Measurements from ENCODE around the gene TTBK1.
"Not testable (repeated sequence)": the region's sequence is repeated elsewhere in the genome, so short reads cannot be mapped to it uniquely, and the experiment has no call there.

TTBK1 gene

DNA sequence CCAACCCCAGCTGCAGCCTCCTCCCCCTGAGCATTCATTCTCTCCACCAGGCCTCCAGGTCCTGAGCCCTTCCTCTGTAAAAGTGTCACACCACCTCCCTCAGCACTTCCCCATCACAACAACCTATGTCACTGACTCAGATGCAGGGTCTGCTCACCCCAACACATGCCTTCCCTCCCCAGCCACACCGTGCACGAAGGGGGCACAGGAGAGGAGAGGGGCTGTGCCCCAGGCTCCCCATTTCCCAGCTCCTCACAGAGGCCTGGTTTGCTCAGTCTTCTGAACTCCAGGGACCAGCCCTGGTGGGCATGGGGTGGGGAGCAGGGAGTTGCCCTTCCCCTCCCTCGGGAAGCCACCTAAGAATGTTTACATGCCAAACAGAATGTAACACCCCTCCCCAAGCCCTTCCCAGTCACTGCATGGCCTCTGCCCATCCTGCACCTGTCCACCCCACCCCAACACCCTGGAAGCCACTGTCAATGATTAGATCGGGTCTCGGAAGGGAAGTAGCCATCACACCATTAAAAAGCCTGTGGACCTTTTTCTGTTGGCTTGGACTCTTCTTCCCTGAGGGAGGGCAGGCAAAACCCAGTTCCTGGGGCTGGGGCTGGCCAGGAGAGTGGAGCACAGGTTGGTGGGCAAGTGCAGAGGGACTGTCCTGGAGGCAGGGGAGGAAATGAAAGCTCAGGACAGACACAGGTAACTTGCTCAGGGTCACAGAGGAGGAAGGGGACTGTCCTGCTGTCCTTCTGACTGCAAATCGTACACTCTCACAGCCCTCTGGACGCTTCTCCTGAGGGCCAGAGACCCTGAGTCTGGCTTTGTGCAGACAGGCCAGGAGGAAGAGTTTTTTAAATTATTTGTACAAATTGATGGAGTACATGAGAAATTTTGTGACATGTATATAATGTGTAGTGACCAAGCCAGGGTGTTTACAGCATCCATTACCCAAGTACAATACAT, 44.7 kb downstream of the TTBK1 start:
- DNase-seq (ENCODE audit: low read depth) = no peak

DNA sequence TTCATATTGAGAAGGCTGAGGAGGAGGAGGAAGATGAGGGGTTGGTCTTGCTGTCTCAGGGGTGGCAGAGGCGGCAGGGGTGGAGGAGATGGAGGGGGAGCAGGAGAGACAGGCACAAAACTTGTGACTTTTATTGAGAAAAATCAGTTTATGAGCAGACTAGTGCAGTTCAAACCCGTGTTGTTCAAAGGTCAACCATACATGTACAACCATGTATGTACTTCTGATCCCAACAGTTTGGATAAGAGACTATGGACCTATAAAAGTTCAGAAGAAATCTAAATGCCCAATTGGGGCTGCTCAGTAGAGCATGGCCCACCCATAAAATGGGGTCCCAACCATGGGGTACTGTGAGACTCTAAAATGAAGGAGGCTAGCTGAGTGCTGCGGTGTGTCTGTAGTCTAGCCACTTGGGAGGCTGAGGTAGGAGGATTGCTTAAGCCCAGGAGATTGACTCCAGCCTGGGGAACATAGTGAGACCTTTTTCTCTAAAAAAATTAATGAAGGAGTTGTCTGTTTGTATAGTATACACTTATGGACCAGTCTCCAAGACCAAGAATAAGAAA, 47.1 kb downstream of the TTBK1 start:
- no peak for DNase-seq (ENCODE audit: low read depth)

DNA sequence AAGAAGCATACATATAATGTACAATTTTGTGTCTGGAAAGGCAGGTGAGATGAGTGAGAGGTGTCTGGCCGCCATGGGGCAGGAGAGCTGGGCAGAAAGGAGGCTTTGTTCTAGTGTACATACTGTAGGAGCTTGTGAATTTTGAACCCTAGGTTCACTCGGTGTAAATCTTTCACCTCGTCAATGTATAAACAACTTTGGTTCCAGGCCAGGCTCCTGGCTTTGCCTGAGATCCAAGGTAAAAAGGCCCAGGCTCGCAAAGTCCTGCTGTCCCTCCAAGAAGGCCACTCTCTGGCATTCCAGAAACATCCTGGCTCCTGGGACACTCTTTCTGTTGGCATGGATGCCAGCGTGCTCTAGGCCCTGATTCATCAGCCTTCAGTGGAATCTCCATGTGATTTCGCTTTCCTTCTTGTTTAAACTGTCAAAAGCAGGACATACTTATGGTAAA, 47.6 kb downstream of the TTBK1 start:
- no peak for DNase-seq (ENCODE audit: low read depth)

- no peak for DNase-seq (ENCODE audit: low read depth)
Observed at GRCh38 chr6:43291708-43292107, 48.4 kb downstream of the TTBK1 start.

- DNase-seq (ENCODE audit: low read depth) = no peak
Observed at GRCh38 chr6:43292341-43292740, 49.1 kb downstream of the TTBK1 start.

- no peak for DNase-seq (ENCODE audit: low read depth)
Observed at GRCh38 chr6:43292763-43293318, 49.6 kb downstream of the TTBK1 start.

GRCh38 chr6:43293698-43294097, 50.4 kb downstream of the TTBK1 start:
- DNase-seq (ENCODE audit: low read depth) = no peak

GRCh38 chr6:43294536-43294935, 51.3 kb downstream of the TTBK1 start:
- no peak for DNase-seq (ENCODE audit: low read depth)

DNA sequence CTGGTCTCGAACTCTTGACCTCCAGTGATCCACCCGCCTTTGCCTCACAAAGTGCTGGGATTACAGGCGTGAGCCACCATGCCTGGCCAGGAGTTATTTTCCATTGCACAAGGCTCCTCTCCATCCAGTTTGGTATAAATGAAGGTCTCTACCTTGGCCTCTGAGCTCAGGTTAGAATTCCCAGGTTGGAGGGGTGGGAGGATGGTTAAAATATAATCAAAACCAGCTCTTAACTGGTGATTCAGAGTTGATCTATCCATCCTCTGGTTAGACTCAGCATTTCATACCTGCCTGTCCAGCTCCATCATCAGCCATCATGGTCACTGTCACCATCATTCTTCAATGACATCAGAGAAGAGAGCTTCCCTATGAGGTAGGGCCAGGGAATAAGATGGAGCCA, 52.2 kb downstream of the TTBK1 start:
- no peak for DNase-seq (ENCODE audit: low read depth)

- DNase-seq (ENCODE audit: low read depth) = no peak
Observed at GRCh38 chr6:43296780-43297497, 53.7 kb downstream of the TTBK1 start.

GRCh38 chr6:43297644-43298564, 54.6 kb downstream of the TTBK1 start, which contains the start of gene SLC22A7:
SLC22A7 (plus strand) TSS chr6:43298260; CDS start chr6:43298359, 99 bp downstream.
- no peak for DNase-seq (ENCODE audit: low read depth)

DNA sequence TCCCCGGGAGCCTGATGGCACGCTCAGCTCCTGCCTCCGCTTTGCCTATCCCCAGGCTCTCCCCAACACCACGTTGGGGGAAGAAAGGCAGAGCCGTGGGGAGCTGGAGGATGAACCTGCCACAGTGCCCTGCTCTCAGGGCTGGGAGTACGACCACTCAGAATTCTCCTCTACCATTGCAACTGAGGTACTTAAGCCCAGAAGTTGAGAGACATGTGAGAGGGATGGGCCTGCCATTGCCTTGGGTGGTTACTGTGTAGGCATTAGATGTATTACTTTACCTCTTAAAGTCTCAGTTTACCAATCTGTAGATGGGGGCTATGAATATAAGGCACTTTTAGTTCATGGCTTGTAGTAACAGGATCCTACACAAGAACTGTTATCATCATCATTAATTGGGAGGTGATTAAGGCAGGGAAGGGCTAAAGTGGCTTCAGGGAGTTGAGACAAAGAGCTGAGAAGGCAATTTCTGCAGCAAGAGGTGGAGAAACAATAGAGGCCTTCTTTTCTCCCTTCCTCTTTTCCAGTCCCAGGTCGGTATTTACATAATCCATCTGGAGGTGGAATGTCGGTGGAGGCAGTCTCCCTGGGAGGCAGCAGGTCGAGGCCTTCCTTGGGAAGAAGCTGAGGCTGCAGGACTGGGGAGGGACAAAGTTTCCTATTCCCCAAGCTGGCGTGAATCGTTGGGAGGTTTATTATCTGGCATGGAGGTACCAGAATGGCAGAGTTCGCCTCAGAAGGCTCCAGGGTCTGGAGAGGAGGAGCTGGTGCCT, 55.5 kb downstream of the TTBK1 start:
- DNase-seq (ENCODE audit: low read depth) = no peak

GRCh38 chr6:43299338-43300293, 56.3 kb downstream of the TTBK1 start:
- DNase-seq (ENCODE audit: low read depth) = no peak

- no peak for DNase-seq (ENCODE audit: low read depth)
Observed at GRCh38 chr6:43301081-43301870, 58.0 kb downstream of the TTBK1 start.

GRCh38 chr6:43302126-43302525, 58.8 kb downstream of the TTBK1 start:
- DNase-seq (ENCODE audit: low read depth) = no peak

GRCh38 chr6:43303006-43303405, 59.7 kb downstream of the TTBK1 start:
- not testable (repeated sequence) for DNase-seq (ENCODE audit: low read depth)

DNA sequence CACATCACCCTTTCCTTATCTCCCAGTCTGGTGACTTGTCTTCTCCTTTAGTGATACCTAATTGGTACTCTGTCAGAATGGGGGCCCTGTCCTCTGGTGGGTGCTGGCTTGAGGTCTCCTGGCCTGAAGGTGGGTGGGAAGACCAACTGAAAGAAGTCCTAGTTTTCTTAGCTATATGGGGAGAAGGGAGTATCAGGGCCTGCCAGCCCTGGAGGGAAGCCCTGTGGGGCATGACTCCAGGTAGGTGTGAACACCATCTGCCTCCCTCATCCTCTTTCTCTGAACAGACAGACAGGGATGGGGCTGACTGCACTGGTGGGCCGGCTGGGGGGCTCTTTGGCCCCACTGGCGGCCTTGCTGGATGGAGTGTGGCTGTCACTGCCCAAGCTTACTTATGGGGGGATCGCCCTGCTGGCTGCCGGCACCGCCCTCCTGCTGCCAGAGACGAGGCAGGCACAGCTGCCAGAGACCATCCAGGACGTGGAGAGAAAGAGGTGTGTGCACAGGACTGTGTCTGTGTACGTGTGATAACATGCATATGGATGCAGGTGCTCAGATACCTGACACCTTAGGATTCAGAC, 60.6 kb downstream of the TTBK1 start:
- no peak for DNase-seq (ENCODE audit: low read depth)

DNA sequence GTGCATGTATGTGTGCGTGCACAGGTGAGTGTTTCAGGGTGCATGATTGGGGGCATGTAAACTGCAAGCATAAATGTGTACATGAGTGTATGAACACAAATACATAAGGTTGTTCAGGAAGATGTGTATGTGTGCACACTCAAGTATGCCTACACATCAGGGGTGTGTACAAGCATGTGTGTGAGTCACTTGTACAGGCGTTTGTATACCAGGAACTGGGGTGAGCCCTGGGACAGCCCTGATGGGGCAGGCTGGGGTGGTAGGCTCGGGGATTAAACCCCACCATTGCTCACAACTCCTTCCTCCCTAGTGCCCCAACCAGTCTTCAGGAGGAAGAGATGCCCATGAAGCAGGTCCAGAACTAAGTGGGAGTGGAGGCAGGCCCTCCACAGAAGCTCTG, 61.1 kb downstream of the TTBK1 start:
- no peak for DNase-seq (ENCODE audit: low read depth)
